Measurements from ENCODE around the gene TDRD1.

TDRD1 gene

DNA sequence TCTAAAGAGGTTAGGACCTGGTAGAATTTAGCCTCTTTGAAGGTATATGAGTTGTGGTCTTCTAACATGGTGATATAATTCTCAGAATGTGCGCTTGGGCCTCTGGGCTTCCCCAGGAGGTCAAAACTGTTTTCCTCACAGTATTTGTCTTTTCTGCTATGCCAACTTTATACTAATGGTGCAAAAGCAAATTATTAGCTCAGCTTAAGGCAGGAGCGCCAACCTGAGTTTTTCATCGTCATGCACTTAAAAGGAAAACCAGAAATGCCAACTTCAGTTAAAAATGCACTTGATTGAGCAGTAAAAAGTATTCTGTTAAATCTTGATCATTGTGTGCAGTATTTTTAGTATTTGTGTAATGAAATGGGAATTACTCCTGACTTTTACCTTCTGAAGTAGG lies 9.7 kb downstream of the TDRD1 start:
- Mint-ChIP-seq H3K4me3 (no peak overlapping the region), H3K27ac (no peak overlapping the region), H3K4me1 (ENCODE audit: low read depth) (no peaks in the 10 kb centered on the region), H3K27me3 (peaks cover 3% of the 10 kb centered on the region), H3K36me3 (no peaks in the 10 kb centered on the region), H3K9me3 (ENCODE audit: low read depth) (no peaks in the 10 kb centered on the region)

GRCh38 chr10:114189700-114190099 lies 10.5 kb downstream of the TDRD1 start:
- Mint-ChIP-seq H3K27me3 (peaks cover 3% of the 10 kb centered on the region), H3K4me1 (ENCODE audit: low read depth) (no peaks in the 10 kb centered on the region), H3K27ac (no peak overlapping the region), H3K9me3 (ENCODE audit: low read depth) (no peaks in the 10 kb centered on the region), H3K36me3 (no peaks in the 10 kb centered on the region), H3K4me3 (no peak overlapping the region)

- no peaks in the 10 kb centered on the region for H3K36me3 Mint-ChIP-seq
- H3K4me3 Mint-ChIP-seq: no peak overlapping the region
- H3K4me1 Mint-ChIP-seq (ENCODE audit: low read depth): peaks cover 5% of the 10 kb centered on the region
- H3K9me3 Mint-ChIP-seq (ENCODE audit: low read depth): no peaks in the 10 kb centered on the region
- peaks cover 13% of the 10 kb centered on the region for H3K27me3 Mint-ChIP-seq
- H3K27ac Mint-ChIP-seq: no peak overlapping the region
Measured at GRCh38 chr10:114195079-114195478, 15.9 kb downstream of the TDRD1 start.

GRCh38 chr10:114199239-114199638 lies 20.1 kb downstream of the TDRD1 start:
- H3K4me3 Mint-ChIP-seq: no peak overlapping the region
- peaks cover 5% of the 10 kb centered on the region for H3K4me1 Mint-ChIP-seq (ENCODE audit: low read depth)
- no peaks in the 10 kb centered on the region for H3K36me3 Mint-ChIP-seq
- peaks cover 10% of the 10 kb centered on the region for H3K27me3 Mint-ChIP-seq
- H3K9me3 Mint-ChIP-seq (ENCODE audit: low read depth): no peaks in the 10 kb centered on the region
- no peak overlapping the region for H3K27ac Mint-ChIP-seq

DNA sequence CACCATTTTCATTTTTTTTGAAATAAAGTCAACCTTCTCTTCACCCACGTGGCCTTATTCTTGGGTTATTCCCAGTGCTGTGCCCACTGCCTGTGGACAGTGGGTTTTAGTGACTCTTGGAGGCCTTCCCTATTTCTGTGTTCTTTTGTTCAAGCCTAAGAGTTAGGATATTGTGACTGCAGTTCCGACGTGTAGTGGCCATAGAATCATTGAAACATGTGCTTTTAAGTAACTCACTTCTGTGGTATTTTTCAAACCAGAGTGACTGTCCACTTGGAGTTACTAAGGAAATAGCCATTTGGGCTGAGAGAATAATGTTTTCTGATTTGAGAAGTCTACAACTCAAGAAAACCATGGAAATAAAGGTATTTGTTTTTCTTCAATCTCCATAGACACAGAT lies 23.7 kb downstream of the TDRD1 start:
- no peak overlapping the region for H3K27ac Mint-ChIP-seq
- H3K36me3 Mint-ChIP-seq: peaks cover 3% of the 10 kb centered on the region

GRCh38 chr10:114206902-114207301 lies 27.7 kb downstream of the TDRD1 start:
- H3K27me3 Mint-ChIP-seq: peaks cover 4% of the 10 kb centered on the region
- H3K36me3 Mint-ChIP-seq: peaks cover 3% of the 10 kb centered on the region
- no peaks in the 10 kb centered on the region for H3K9me3 Mint-ChIP-seq (ENCODE audit: low read depth)
- no peak overlapping the region for H3K4me3 Mint-ChIP-seq
- H3K27ac Mint-ChIP-seq: no peak overlapping the region
- no peaks in the 10 kb centered on the region for H3K4me1 Mint-ChIP-seq (ENCODE audit: low read depth)

More for the DNA sequence above, 23.7 kb downstream of the TDRD1 start:
- H3K4me3 Mint-ChIP-seq: no peak overlapping the region
- peaks cover 9% of the 10 kb centered on the region for H3K27me3 Mint-ChIP-seq
- no peaks in the 10 kb centered on the region for H3K9me3 Mint-ChIP-seq (ENCODE audit: low read depth)
- H3K4me1 Mint-ChIP-seq (ENCODE audit: low read depth): no peaks in the 10 kb centered on the region

- Mint-ChIP-seq H3K27me3 (peaks cover 4% of the 10 kb centered on the region), H3K9me3 (ENCODE audit: low read depth) (no peaks in the 10 kb centered on the region), H3K4me3 (no peak overlapping the region), H3K36me3 (peaks cover 3% of the 10 kb centered on the region), H3K4me1 (ENCODE audit: low read depth) (no peaks in the 10 kb centered on the region), H3K27ac (no peak overlapping the region)
Measured at GRCh38 chr10:114207349-114207748, 28.2 kb downstream of the TDRD1 start.

DNA sequence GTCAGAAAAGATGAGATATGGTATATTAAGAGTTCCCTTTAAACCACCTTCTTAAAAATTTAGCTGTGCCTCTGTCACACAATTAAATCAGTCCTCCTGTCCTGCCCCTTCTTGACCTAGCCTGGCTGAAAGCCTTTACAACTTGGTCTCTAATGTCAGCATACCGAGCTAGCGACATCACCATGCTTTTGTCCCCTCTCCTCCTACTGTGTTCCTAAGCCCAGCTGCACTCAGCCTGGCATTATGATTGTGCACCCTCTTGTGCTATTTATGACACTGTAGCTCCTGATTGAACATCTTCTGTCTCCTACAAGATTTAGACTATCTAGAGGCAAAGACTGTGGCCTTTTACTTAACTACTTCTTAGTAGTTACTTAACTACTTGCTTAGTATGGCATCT lies 29.2 kb downstream of the TDRD1 start:
- H3K4me3 Mint-ChIP-seq: no peak overlapping the region
- H3K27ac Mint-ChIP-seq: no peak overlapping the region
- H3K27me3 Mint-ChIP-seq: peaks cover 4% of the 10 kb centered on the region
- no peaks in the 10 kb centered on the region for H3K9me3 Mint-ChIP-seq (ENCODE audit: low read depth)
- H3K4me1 Mint-ChIP-seq (ENCODE audit: low read depth): no peaks in the 10 kb centered on the region
- peaks cover 3% of the 10 kb centered on the region for H3K36me3 Mint-ChIP-seq

GRCh38 chr10:114212153-114212552 lies 33.0 kb downstream of the TDRD1 start:
- H3K4me1 Mint-ChIP-seq (ENCODE audit: low read depth): no peaks in the 10 kb centered on the region
- H3K27ac Mint-ChIP-seq: no peak overlapping the region
- no peaks in the 10 kb centered on the region for H3K36me3 Mint-ChIP-seq
- no peak overlapping the region for H3K4me3 Mint-ChIP-seq
- no peaks in the 10 kb centered on the region for H3K27me3 Mint-ChIP-seq
- H3K9me3 Mint-ChIP-seq (ENCODE audit: low read depth): no peaks in the 10 kb centered on the region

DNA sequence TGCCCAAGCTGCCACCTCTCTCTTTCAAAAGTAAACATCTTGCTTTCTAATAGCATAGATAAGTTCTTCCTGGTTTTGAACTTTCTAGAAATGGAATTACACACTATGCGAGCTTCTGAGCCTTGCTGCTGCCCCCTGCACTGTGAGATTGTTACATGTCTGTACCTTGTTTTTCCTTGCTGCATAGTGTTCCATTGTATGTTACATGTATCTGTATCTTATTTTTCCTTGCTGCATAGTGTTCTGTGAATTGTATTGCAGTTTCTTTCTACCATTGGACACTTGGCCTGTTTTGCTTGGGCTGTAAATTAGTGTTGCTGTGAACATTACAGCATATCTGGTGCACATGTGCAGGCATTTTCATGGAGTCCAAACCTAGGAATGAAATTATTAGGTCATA lies 35.9 kb downstream of the TDRD1 start:
- H3K27ac Mint-ChIP-seq: no peak overlapping the region
- H3K36me3 Mint-ChIP-seq: no peaks in the 10 kb centered on the region
- H3K27me3 Mint-ChIP-seq: peaks cover 3% of the 10 kb centered on the region
- H3K4me1 Mint-ChIP-seq (ENCODE audit: low read depth): no peaks in the 10 kb centered on the region
- no peak overlapping the region for H3K4me3 Mint-ChIP-seq
- H3K9me3 Mint-ChIP-seq (ENCODE audit: low read depth): no peaks in the 10 kb centered on the region

DNA sequence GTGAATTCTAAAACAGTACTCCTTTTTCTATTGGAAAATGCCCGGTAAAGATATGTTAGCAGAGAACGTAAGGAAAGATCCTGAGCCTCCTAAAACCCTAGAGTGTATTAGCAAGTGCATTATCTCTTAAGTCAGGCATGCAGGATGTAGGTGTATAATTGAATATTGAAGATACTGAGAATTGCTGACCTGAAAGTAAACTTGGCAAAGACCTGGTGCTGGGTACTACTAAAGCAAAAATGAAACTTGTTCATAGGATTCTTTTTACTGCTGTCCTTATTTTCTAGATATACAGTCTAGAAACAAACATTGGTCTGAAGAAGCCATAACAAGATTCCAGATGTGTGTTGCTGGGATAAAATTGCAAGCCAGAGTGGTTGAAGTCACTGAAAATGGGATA lies 41.1 kb downstream of the TDRD1 start:
- H3K4me1 Mint-ChIP-seq (ENCODE audit: low read depth): no peaks in the 10 kb centered on the region
- H3K9me3 Mint-ChIP-seq (ENCODE audit: low read depth): no peaks in the 10 kb centered on the region
- H3K4me3 Mint-ChIP-seq: no peak overlapping the region
- peaks cover 11% of the 10 kb centered on the region for H3K27me3 Mint-ChIP-seq
- H3K36me3 Mint-ChIP-seq: no peaks in the 10 kb centered on the region
- no peak overlapping the region for H3K27ac Mint-ChIP-seq

DNA sequence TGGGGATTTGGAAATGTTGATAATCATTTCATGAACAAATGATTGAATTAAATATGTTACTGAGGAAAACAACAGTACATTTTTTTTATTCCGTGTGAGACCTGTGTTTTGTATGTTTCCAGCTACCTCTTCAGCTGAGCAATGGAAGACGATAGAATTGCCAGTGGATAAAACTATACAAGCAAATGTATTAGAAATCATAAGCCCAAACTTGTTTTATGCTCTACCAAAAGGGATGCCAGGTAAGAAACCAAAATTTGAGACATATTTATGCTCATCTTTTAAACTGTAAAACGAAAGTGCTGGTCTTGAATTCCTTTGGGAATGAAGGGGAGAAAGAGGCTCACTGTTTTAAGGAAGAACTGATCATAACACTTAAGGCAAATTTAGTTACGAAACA lies 42.1 kb downstream of the TDRD1 start:
- H3K4me1 Mint-ChIP-seq (ENCODE audit: low read depth): no peaks in the 10 kb centered on the region
- no peak overlapping the region for H3K4me3 Mint-ChIP-seq
- H3K9me3 Mint-ChIP-seq (ENCODE audit: low read depth): no peaks in the 10 kb centered on the region
- no peaks in the 10 kb centered on the region for H3K36me3 Mint-ChIP-seq
- H3K27ac Mint-ChIP-seq: no peak overlapping the region
- peaks cover 11% of the 10 kb centered on the region for H3K27me3 Mint-ChIP-seq

- no peak overlapping the region for H3K27ac Mint-ChIP-seq
- no peaks in the 10 kb centered on the region for H3K9me3 Mint-ChIP-seq (ENCODE audit: low read depth)
- H3K27me3 Mint-ChIP-seq: peaks cover 17% of the 10 kb centered on the region
- no peak overlapping the region for H3K4me3 Mint-ChIP-seq
- no peaks in the 10 kb centered on the region for H3K36me3 Mint-ChIP-seq
- H3K4me1 Mint-ChIP-seq (ENCODE audit: low read depth): no peaks in the 10 kb centered on the region
Measured at GRCh38 chr10:114223066-114223465, 43.9 kb downstream of the TDRD1 start.

GRCh38 chr10:114228156-114228555 lies 49.0 kb downstream of the TDRD1 start:
- H3K36me3 Mint-ChIP-seq: no peaks in the 10 kb centered on the region
- H3K27ac Mint-ChIP-seq: no peak overlapping the region
- no peak overlapping the region for H3K4me3 Mint-ChIP-seq
- peaks cover 11% of the 10 kb centered on the region for H3K27me3 Mint-ChIP-seq
- no peaks in the 10 kb centered on the region for H3K4me1 Mint-ChIP-seq (ENCODE audit: low read depth)
- no peaks in the 10 kb centered on the region for H3K9me3 Mint-ChIP-seq (ENCODE audit: low read depth)

DNA sequence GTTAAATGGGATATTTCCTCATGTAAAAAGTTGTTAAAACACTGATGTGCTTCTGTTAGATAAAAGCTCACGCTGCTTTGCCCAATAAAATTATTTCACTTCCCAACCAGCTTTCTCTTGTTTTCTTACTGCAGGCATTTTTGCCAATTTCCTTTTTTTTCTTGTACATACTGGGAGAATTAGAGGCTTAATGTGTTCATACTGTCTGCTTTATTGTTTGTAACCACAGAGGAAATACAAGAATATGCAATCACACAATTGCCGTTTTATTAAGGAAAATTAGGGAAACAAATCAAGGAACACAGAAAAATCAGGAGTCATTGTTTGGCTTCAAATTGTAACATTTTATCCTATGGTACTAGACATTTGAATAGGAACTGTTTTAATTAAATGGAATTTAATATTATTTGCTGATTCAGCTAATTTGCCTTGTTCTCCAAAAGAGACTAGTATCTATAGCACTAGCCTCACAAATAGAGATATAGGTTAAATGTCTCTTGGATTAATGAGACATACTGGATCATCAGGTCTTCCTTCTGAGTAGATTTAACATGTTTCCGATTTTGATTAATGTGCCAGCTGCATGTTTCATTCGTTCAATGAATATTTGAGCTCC lies 53.5 kb downstream of the TDRD1 start:
- Mint-ChIP-seq H3K27ac (no peak overlapping the region), H3K4me3 (no peak overlapping the region), H3K4me1 (ENCODE audit: low read depth) (no peaks in the 10 kb centered on the region), H3K9me3 (ENCODE audit: low read depth) (no peaks in the 10 kb centered on the region), H3K36me3 (no peaks in the 10 kb centered on the region), H3K27me3 (peaks cover 8% of the 10 kb centered on the region)

- Mint-ChIP-seq H3K27me3 (peaks cover 8% of the 10 kb centered on the region), H3K4me3 (no peak overlapping the region)
Measured at GRCh38 chr10:114233482-114233881, 54.3 kb downstream of the TDRD1 start.

More at GRCh38 chr10:114233482-114233881, 54.3 kb downstream of the TDRD1 start:
- no peaks in the 10 kb centered on the region for H3K4me1 Mint-ChIP-seq (ENCODE audit: low read depth)
- H3K27ac Mint-ChIP-seq: no peak overlapping the region
- no peaks in the 10 kb centered on the region for H3K9me3 Mint-ChIP-seq (ENCODE audit: low read depth)
- no peaks in the 10 kb centered on the region for H3K36me3 Mint-ChIP-seq

Measured in activated naive CD8-positive, alpha-beta T cell (primary cell).